Common myeloid progenitor, CD34-positive (primary cell): Measurements from ENCODE around the gene RPS2.

Source experiments
- CTCF ChIA-PET: fragments of 350-600 bp; sonication (Branson Sonifier 250); formaldehyde crosslinking; loops from one replicate; lab custom pipeline; 2021; ENCODE audit warnings: antibody characterized with exemption; lab: Charles Lee
- POLR2A ChIA-PET: fragments of 350-600 bp; sonication (Branson Sonifier 250); formaldehyde crosslinking; loops from one replicate; lab custom pipeline; 2021; ENCODE audit warnings: antibody characterized with exemption; lab: Charles Lee
- DNase-seq, 3 donors: peaks; one replicate each; pipeline versions ENCODE4 v3.0.0 to v3.0.0-alpha.2; 2013
- H3K27ac ChIP-seq, 2 experiments: 1 replicate in 1 of 2; 2 replicates in 1 of 2; pipeline ENCODE4 v1.7.0; 2013; ENCODE audit warnings: inconsistent platforms in 2 of 2, low read length in 2 of 2, mild to moderate bottlenecking in 2 of 2, low read depth in 1 of 2, moderate library complexity in 1 of 2; ENCODE audit not compliant: severe bottlenecking in 2 of 2, insufficient read depth in 1 of 2, poor library complexity in 1 of 2
- H3K27me3 ChIP-seq, 5 experiments: replicated peaks in 2 of 5; 1 replicate in 3 of 5; 2 replicates in 2 of 5; pipeline versions ENCODE4 v1.6.1 to v1.7.0; 2013; ENCODE audit warnings: low read length in 4 of 5, mild to moderate bottlenecking in 2 of 5, moderate library complexity in 2 of 5, inconsistent platforms in 1 of 5; ENCODE audit not compliant: insufficient read depth in 5 of 5, control insufficient read depth in 4 of 5
- H3K36me3 ChIP-seq, 4 experiments: 1 replicate in 2 of 4; 2 replicates in 2 of 4; pipeline versions ENCODE4 v1.6.1 to v1.7.0; 2013; ENCODE audit warnings: low read length in 3 of 4, control low read depth in 1 of 4, mild to moderate bottlenecking in 1 of 4; ENCODE audit not compliant: control insufficient read depth in 4 of 4, insufficient read depth in 4 of 4
- H3K4me1 ChIP-seq, 4 experiments: 1 replicate in 3 of 4; 2 replicates in 1 of 4; pipeline versions ENCODE4 v1.6.1 to v1.7.1; 2013; ENCODE audit warnings: low read length in 3 of 4, mild to moderate bottlenecking in 3 of 4, control low read depth in 1 of 4, inconsistent platforms in 1 of 4, moderate library complexity in 1 of 4; ENCODE audit not compliant: control insufficient read depth in 4 of 4, insufficient read depth in 4 of 4; ENCODE audit errors: control extremely low read depth in 1 of 4
- H3K4me3 ChIP-seq, 7 experiments: 1 replicate in 4 of 7; 2 replicates in 3 of 7; pipeline versions ENCODE4 v1.5.1 to v1.7.0; 2013; ENCODE audit warnings: mild to moderate bottlenecking in 7 of 7, low read length in 6 of 7, moderate library complexity in 6 of 7, inconsistent platforms in 2 of 7, low read depth in 2 of 7, control low read depth in 1 of 7; ENCODE audit not compliant: insufficient read depth in 4 of 7, control insufficient read depth in 1 of 7; ENCODE audit errors: extremely low read depth in 1 of 7
- H3K9me3 ChIP-seq, 5 experiments: 1 replicate in 4 of 5; 2 replicates in 1 of 5; pipeline versions ENCODE4 v1.6.1 to v1.7.1; 2013; ENCODE audit warnings: low read length in 4 of 5, mild to moderate bottlenecking in 2 of 5, inconsistent platforms in 1 of 5, low read depth in 1 of 5, moderate library complexity in 1 of 5; ENCODE audit not compliant: control insufficient read depth in 4 of 5, insufficient read depth in 2 of 5; ENCODE audit errors: control extremely low read depth in 1 of 5
- WGBS: methylation state at CpG from one replicate; pipeline ENCODE4 v1.1.5; 2013; ENCODE audit not compliant: insufficient coverage; 5-methylcytosine and 5-hydroxymethylcytosine counted together

The RPS2 gene

DNA sequence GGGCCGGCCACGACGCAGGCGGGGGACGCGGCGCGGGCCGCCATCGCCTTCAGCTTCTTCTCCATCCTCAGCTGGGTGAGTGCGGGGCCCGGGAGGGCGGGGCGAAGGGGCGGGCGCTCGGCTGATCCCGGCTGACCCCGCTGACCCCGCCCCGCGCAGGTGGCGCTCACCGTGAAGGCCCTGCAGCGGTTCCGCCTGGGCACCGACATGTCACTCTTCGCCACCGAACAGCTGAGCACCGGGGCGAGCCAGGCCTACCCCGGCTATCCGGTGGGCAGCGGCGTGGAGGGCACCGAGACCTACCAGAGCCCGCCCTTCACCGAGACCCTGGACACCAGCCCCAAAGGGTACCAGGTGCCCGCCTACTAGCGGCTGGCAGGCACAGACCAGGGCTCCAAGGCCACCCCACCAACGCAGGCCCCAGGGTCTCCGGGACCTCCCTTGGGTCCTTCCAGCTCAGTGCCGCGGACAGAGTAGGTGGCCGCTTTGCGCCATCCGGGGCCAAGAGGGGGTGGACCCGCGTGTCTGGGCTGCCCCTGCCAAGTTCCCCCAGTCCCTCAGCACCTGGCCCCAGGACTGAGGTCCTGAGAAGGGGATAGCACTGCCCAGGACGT, 28.2 kb upstream of the RPS2 start:
- H3K9me3 ChIP-seq, result no peaks in the 10 kb centered on the region
- CTCF ChIA-PET, result interaction anchor here (1.2 kb wide), 1 partner anchor 11 kb away, joined by 4 read pairs; no protein-coding TSS in a partner anchor
- no peak for DNase-seq
- H3K4me1 ChIP-seq, result peaks cover 0 to 29% (median 21%) of the 10 kb centered on the region in 4 experiments
- no peak overlapping the region for H3K27ac ChIP-seq
- peak overlapping the region in 2 of 7 experiments; percentile 16 to 23 for H3K4me3 ChIP-seq
- H3K27me3 ChIP-seq, result peaks cover 0 to 45% (median 22%) of the 10 kb centered on the region in 5 experiments
- peaks cover 0 to 12% (median 9%) of the 10 kb centered on the region in 4 experiments for H3K36me3 ChIP-seq
- POLR2A ChIA-PET, result interaction anchor here (1.0 to 1.5 kb wide), 2 partner anchors 155 to 162 kb away, joined by 3 to 6 read pairs; partner anchors contain the start of gene TRAF7
- WGBS, result 54% methylated on average over 39 of the region's 50 CpGs

DNA sequence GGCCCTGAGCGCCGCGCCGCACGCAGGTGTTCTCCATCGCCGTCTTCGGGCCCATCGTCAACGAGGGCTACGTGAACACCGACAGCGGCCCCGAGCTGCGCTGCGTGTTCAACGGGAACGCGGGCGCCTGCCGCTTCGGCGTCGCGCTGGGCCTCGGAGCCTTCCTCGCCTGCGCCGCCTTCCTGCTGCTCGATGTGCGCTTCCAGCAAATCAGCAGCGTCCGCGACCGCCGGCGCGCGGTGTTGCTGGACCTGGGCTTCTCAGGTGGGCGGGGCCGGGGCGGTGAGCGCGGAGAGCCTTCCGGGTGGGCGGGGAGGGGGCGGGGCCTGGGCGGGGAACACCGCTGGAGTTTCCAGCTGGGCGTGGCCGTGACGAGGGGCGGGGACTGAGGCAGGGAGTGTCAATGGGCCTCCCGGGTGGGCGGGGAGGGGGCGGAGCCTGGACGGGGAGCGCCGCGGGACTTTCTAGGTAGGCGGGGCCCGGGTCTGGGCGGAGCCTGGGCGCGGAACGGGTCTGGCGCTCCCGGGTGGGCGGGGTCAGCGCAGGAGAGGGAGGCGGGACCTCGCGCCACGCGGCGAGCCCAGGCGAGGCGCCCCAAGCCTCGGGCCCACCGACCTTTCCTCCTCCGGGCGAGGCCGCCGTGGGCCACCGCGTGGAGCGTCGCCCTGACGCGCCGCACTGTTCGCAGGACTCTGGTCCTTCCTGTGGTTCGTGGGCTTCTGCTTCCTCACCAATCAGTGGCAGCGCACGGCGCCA, 27.5 kb upstream of the RPS2 start:
- WGBS, result 4% methylated on average over 71 of the region's 96 CpGs
- POLR2A ChIA-PET, result interaction anchor here (1.0 to 1.5 kb wide), 3 partner anchors 27 to 163 kb away, joined by 3 to 6 read pairs (median 3); partner anchors contain the start of genes RPS2 and TRAF7
- H3K27ac ChIP-seq, result no peak overlapping the region

DNA sequence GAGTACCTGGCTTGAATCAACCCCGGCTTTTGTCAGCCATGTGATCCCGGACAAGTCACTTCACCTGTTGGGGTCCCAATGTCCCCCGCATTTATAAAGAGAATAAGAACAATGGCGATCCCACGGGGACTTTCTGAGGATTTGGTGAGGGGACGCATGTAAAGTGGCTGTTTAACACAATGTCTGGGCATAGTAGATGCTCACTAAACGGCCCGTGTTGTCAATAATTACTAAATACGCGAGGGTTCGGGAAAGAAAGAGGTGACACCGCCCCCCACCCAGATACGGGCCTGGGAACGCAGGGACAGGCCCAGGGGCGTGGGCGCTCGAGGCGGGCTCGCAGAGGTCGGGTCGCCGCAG, 26.9 kb upstream of the RPS2 start:
- peaks cover 0 to 9% (median 5%) of the 10 kb centered on the region in 4 experiments for H3K36me3 ChIP-seq
- peaks cover 0 to 29% (median 21%) of the 10 kb centered on the region in 4 experiments for H3K4me1 ChIP-seq
- CTCF ChIA-PET, result no interaction called here
- peaks cover 0 to 45% (median 22%) of the 10 kb centered on the region in 5 experiments for H3K27me3 ChIP-seq
- POLR2A ChIA-PET, result interaction anchor here (1.0 to 1.5 kb wide), 3 partner anchors 26 to 164 kb away, joined by 3 to 6 read pairs (median 3); partner anchors contain the start of genes RPS2 and TRAF7
- H3K4me3 ChIP-seq, result peak overlapping the region in 4 of 7 experiments; percentile 46 to 66 (median 51)
- 10% methylated on average over 18 of the region's 22 CpGs for WGBS
- H3K27ac ChIP-seq, result no peak overlapping the region
- DNase-seq, result no peak
- no peaks in the 10 kb centered on the region for H3K9me3 ChIP-seq

More for the DNA sequence above, 27.5 kb upstream of the RPS2 start:
- CTCF ChIA-PET, result no interaction called here
- Histone ChIP-seq H3K4me1 (peaks cover 0 to 29% (median 21%) of the 10 kb centered on the region in 4 experiments), H3K27me3 (peaks cover 0 to 45% (median 22%) of the 10 kb centered on the region in 5 experiments), H3K36me3 (peaks cover 0 to 9% (median 5%) of the 10 kb centered on the region in 4 experiments), H3K4me3 (peak overlapping the region in 4 of 7 experiments; percentile 46 to 66 (median 51)), H3K9me3 (no peaks in the 10 kb centered on the region)
- DNase-seq, result peak; percentile 89 to 93 (median 92)

DNA sequence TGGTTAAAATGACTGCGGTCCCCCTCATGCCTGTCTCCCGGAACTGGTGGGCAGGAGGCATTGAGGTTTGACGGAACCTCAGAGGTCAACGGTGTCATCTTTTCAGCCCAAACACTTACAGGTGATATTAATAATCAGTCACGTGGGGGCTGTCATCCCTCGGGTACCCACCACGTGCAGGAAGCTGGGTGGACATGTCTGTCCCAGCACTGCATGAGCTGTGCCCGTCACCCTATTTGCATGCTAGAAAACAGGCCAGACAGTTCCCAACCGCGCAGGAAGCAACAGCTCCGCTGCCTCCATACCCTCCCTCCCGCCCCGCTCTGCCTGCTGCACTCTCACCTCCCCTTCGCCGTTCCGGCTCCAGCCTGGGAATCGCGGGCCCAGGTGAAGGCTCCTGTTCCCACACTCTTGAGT, 26.5 kb upstream of the RPS2 start:
- peak in 2 of 3 donors; percentile 43 to 48 for DNase-seq
- peaks cover 0 to 29% (median 21%) of the 10 kb centered on the region in 4 experiments for H3K4me1 ChIP-seq
- 1% methylated on average over 15 of the region's 18 CpGs for WGBS
- POLR2A ChIA-PET, result interaction anchor here (1.2 to 1.5 kb wide), 2 partner anchors 26 to 157 kb away, joined by 3 read pairs; partner anchors contain the start of gene RPS2
- peak overlapping the region in 4 of 7 experiments; percentile 46 to 66 (median 58) for H3K4me3 ChIP-seq
- no peaks in the 10 kb centered on the region for H3K9me3 ChIP-seq
- H3K27me3 ChIP-seq, result peaks cover 0 to 45% (median 22%) of the 10 kb centered on the region in 5 experiments
- H3K36me3 ChIP-seq, result peaks cover 0 to 13% (median 9%) of the 10 kb centered on the region in 4 experiments
- H3K27ac ChIP-seq, result no peak overlapping the region
- CTCF ChIA-PET, result no interaction called here

DNA sequence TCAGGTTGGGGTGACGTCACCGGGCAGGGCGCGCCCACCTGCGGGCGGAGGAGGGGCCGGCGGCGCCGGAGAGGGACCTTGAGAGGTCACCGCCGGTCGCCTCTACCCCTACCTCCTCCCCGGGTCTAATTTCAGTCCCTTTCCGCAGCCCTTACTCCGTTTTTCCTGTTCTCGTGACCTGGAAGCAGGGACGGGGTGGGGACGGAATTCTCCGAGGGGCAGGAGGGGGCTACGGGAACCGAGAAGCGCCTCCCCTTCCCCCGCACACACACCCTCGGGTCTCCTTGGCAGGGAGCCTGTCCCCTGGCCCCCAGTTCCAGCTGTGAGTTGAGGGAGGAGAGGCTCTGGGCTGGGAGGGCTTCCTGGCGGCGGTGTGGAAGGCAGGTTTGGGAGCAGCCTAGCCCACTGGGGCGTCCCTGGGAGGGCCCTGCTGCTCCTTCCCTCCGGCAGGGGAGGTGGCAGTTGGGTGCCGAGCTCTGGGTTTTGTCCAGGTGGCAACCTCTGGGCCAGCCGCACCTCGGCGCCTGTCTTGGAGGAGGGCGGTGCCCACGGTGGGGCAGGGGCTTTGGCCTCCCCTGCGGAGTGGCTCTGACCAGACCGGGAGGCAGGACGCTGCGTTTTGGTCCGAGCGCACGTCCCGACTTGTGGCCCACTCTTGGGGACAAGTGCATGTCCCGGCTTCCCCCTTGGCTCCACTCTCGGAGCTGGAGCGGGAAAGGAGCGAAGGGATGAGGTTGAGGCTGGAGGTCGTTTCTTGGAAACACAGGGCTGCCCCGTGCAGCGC, 25.9 kb upstream of the RPS2 start:
- ChIA-PET CTCF (no interaction called here), POLR2A (no interaction called here)
- Histone ChIP-seq H3K27me3 (peaks cover 0 to 45% (median 22%) of the 10 kb centered on the region in 5 experiments), H3K4me3 (peak overlapping the region in 6 of 7 experiments; percentile 19 to 66 (median 36)), H3K27ac (no peak overlapping the region), H3K4me1 (peaks cover 0 to 29% (median 22%) of the 10 kb centered on the region in 4 experiments), H3K9me3 (no peaks in the 10 kb centered on the region), H3K36me3 (peaks cover 0 to 19% (median 14%) of the 10 kb centered on the region in 4 experiments)
- WGBS, result 2% methylated on average over 34 of the region's 50 CpGs
- DNase-seq, result peak in 1 of 3 donors; percentile 10

DNA sequence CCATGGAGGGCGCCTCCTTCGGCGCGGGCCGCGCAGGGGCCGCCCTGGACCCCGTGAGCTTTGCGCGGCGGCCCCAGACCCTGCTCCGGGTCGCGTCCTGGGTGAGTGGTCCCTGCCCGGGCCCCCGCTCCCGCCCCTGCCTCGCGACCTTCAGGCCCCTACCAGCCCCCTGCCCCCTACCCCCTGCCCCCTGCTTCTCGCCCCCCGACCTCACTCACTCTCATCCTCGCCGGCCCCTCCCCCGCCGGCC, 25.4 kb upstream of the RPS2 start:
- Histone ChIP-seq H3K36me3 (peaks cover 0 to 22% (median 16%) of the 10 kb centered on the region in 4 experiments), H3K9me3 (no peaks in the 10 kb centered on the region), H3K4me1 (peaks cover 0 to 34% (median 24%) of the 10 kb centered on the region in 4 experiments), H3K4me3 (peak overlapping the region in 2 of 7 experiments; percentile 36 to 50), H3K27ac (no peak overlapping the region), H3K27me3 (peaks cover 0 to 45% (median 22%) of the 10 kb centered on the region in 5 experiments)
- WGBS, result no CpG with 5 or more reads among the region's 25 CpGs
- CTCF ChIA-PET, result no interaction called here
- POLR2A ChIA-PET, result no interaction called here
- no peak for DNase-seq
